ENCODE results near the gene NAALADL2. TPM values are rescaled to one million over a fixed set of nuclear protein-coding genes. Genes with fewer than 3 reads are reported as not detected.

The NAALADL2 gene
- total and polyA plus RNA-seq, 2 donors from 2014 or later, result 2.0 to 20.2 TPM

GRCh38 chr3:175343946-175344345 is 484.8 kb downstream of the NAALADL2 start:
- no peak overlapping the region for H3K27ac ChIP-seq (ENCODE audit: low read depth in 2 of 2, low read length in 2 of 2)
- H3K27me3 ChIP-seq (ENCODE audit: control insufficient read depth, insufficient read depth, low read length), result no peaks in the 10 kb centered on the region
- no peak for DNase-seq
- no peaks in the 10 kb centered on the region for H3K36me3 ChIP-seq (ENCODE audit: control insufficient read depth in 2 of 3, insufficient read depth in 3 of 3, low read length in 3 of 3)
- no peaks in the 10 kb centered on the region for H3K4me1 ChIP-seq (ENCODE audit: control insufficient read depth in 2 of 3, insufficient read depth in 2 of 3, low read depth in 1 of 3, low read length in 3 of 3)
- H3K9me3 ChIP-seq (ENCODE audit: control insufficient read depth in 2 of 3, insufficient read depth in 1 of 3, low read length in 3 of 3), result no peaks in the 10 kb centered on the region
- no peak overlapping the region for H3K9ac ChIP-seq (ENCODE audit: low read length in 3 of 3)
- no peak for TF ChIP-seq CTCF (IDR thresholded peaks at IDR 0.05; ENCODE audit: borderline replicate concordance, extremely low read depth, insufficient read depth)
- intact Hi-C loops (cut with DNase I), result no loop called here
- no peak for FAIRE-seq
- no peak overlapping the region for H3K4me3 ChIP-seq (ENCODE audit: low read length in 3 of 3)

- no peaks in the 10 kb centered on the region for H3K4me1 ChIP-seq (ENCODE audit: control insufficient read depth in 2 of 3, insufficient read depth in 2 of 3, low read depth in 1 of 3, low read length in 3 of 3)
Observed at GRCh38 chr3:175346573-175347356, 487.6 kb downstream of the NAALADL2 start.

GRCh38 chr3:175349168-175349567 is 490.0 kb downstream of the NAALADL2 start:
- no peak overlapping the region for H3K27ac ChIP-seq (ENCODE audit: low read depth in 2 of 2, low read length in 2 of 2)
- H3K27me3 ChIP-seq (ENCODE audit: control insufficient read depth, insufficient read depth, low read length), result no peaks in the 10 kb centered on the region
- no peak for DNase-seq
- no peak overlapping the region for H3K9ac ChIP-seq (ENCODE audit: low read length in 3 of 3)
- intact Hi-C loops (cut with DNase I), result no loop called here
- H3K9me3 ChIP-seq (ENCODE audit: control insufficient read depth in 2 of 3, insufficient read depth in 1 of 3, low read length in 3 of 3), result no peaks in the 10 kb centered on the region
- TF ChIP-seq CTCF (IDR thresholded peaks at IDR 0.05; ENCODE audit: borderline replicate concordance, extremely low read depth, insufficient read depth), result no peak
- no peak for FAIRE-seq
- no peak overlapping the region for H3K4me3 ChIP-seq (ENCODE audit: low read length in 3 of 3)
- no peaks in the 10 kb centered on the region for H3K4me1 ChIP-seq (ENCODE audit: control insufficient read depth in 2 of 3, insufficient read depth in 2 of 3, low read depth in 1 of 3, low read length in 3 of 3)
- H3K36me3 ChIP-seq (ENCODE audit: control insufficient read depth in 2 of 3, insufficient read depth in 3 of 3, low read length in 3 of 3), result no peaks in the 10 kb centered on the region

More at GRCh38 chr3:175346573-175347356, 487.6 kb downstream of the NAALADL2 start:
- intact Hi-C loops (cut with DNase I), result no loop called here
- no peak overlapping the region for H3K27ac ChIP-seq (ENCODE audit: low read depth in 2 of 2, low read length in 2 of 2)
- no peak for TF ChIP-seq CTCF (IDR thresholded peaks at IDR 0.05; ENCODE audit: borderline replicate concordance, extremely low read depth, insufficient read depth)
- H3K4me3 ChIP-seq (ENCODE audit: low read length in 3 of 3), result no peak overlapping the region
- no peaks in the 10 kb centered on the region for H3K36me3 ChIP-seq (ENCODE audit: control insufficient read depth in 2 of 3, insufficient read depth in 3 of 3, low read length in 3 of 3)
- no peak overlapping the region for H3K9ac ChIP-seq (ENCODE audit: low read length in 3 of 3)
- FAIRE-seq (no peak), DNase-seq (peak in 2 of 5 donors; percentile 27 to 89)
- no peaks in the 10 kb centered on the region for H3K9me3 ChIP-seq (ENCODE audit: control insufficient read depth in 2 of 3, insufficient read depth in 1 of 3, low read length in 3 of 3)
- no peaks in the 10 kb centered on the region for H3K27me3 ChIP-seq (ENCODE audit: control insufficient read depth, insufficient read depth, low read length)

All from kidney (tissue), 14 donors.